D721Med (cell line): ENCODE measurements around the gene ATP10A.

Source experiments
- DNase-seq: peaks from one replicate; pipeline ENCODE4 v3.0.0; 2011; ENCODE audit warnings: low spot score; ENCODE audit not compliant: insufficient read length
- FAIRE-seq: peaks from 2 replicates; lab custom pipeline; 2011; peaks lifted over from hg19 to GRCh38; lab: Jason Lieb, UNC
- CTCF ChIP-seq: IDR thresholded peaks from 2 replicates; pipeline ENCODE4 v1.5.1; 2012; ENCODE audit warnings: mild to moderate bottlenecking, control low read depth; ENCODE audit not compliant: insufficient read depth; ENCODE audit errors: missing control alignments

The ATP10A gene

GRCh38 chr15:25679492-25679891 is 183.6 kb downstream of the ATP10A start:
- DNase-seq (no peak), FAIRE-seq (no peak)
- no peak for TF ChIP-seq CTCF

GRCh38 chr15:25678500-25678855 is 184.6 kb downstream of the ATP10A start:
- no peak for TF ChIP-seq CTCF
- FAIRE-seq (no peak), DNase-seq (no peak)

- no peak for DNase-seq
- FAIRE-seq, result no peak
- no peak for TF ChIP-seq CTCF
These were observed 185.2 kb downstream of the ATP10A start for GRCh38 chr15:25677719-25678499.

- TF ChIP-seq CTCF, result no peak
- FAIRE-seq, result no peak
- no peak for DNase-seq
These were observed 187.1 kb downstream of the ATP10A start for GRCh38 chr15:25676070-25676469.

- DNase-seq (no peak), FAIRE-seq (no peak)
- no peak for TF ChIP-seq CTCF
These were observed 187.7 kb downstream of the ATP10A start for GRCh38 chr15:25675396-25675795.

- FAIRE-seq (no peak), DNase-seq (no peak)
- TF ChIP-seq CTCF, result no peak
These were observed 188.2 kb downstream of the ATP10A start for GRCh38 chr15:25674913-25675312.

- no peak for TF ChIP-seq CTCF
- DNase-seq (no peak), FAIRE-seq (no peak)
These were observed 189.2 kb downstream of the ATP10A start for GRCh38 chr15:25673972-25674371.
